Suprapubic skin (tissue), 4 donors: ENCODE results near the gene CR2.

Experiments used
- CTCF ChIP-seq, 2 donors: fragments of 200-600 bp in 1 of 2; fragments of 450-650 bp in 1 of 2; sonication (generic) in 1 of 2; IDR thresholded peaks; one replicate each; pipeline ENCODE4 v1.5.1; 2016 to 2019; ENCODE audit warnings: antibody characterized with exemption in 2 of 2, mild to moderate bottlenecking in 1 of 2, moderate library complexity in 1 of 2
- EP300 ChIP-seq: sonication (generic); formaldehyde crosslinking; IDR thresholded peaks from one replicate; pipeline ENCODE4 v1.6.1; 2017; ENCODE audit warnings: antibody characterized with exemption
- POLR2A ChIP-seq, 2 donors: fragments of 450-650 bp; IDR thresholded peaks; one replicate each; pipeline ENCODE4 v1.6.1; 2017; ENCODE audit warnings: antibody characterized with exemption in 2 of 2, mild to moderate bottlenecking in 2 of 2, moderate library complexity in 2 of 2
- POLR2AphosphoS5 ChIP-seq, 3 donors: sonication (generic); formaldehyde crosslinking; IDR thresholded peaks; one replicate each; pipeline ENCODE4 v1.6.1; 2017; ENCODE audit warnings: antibody characterized with exemption in 3 of 3

GRCh38 chr1:207493212-207493611, 39.1 kb downstream of the CR2 start:
- TF ChIP-seq CTCF (IDR thresholded peaks at IDR 0.05) (no peak), POLR2AphosphoS5 (IDR thresholded peaks at IDR 0.05) (no peak), POLR2A (IDR thresholded peaks at IDR 0.05) (no peak), EP300 (no peak)
